GM23338 (cell line): ENCODE measurements around the gene PP2D1. TPM values are rescaled to one million over a fixed set of nuclear protein-coding genes. Genes with fewer than 3 reads are reported as not detected.

Source experiments
- ATAC-seq: fragments of 200-7000 bp; cut with Tn5 transposase; 3 replicates; pipeline ENCODE4 v1.9.1; 2020
- DNase-seq: peaks from one replicate; pipeline ENCODE4 v3.0.0-alpha.2; 2015; ENCODE audit warnings: low spot score
- H2AFZ ChIP-seq: fragments of 200-600 bp; sonication (generic); 2 replicates; pipeline ENCODE4 v1.8.0; 2016; ENCODE audit warnings: antibody characterized with exemption, mild to moderate bottlenecking, moderate library complexity
- H3F3A ChIP-seq: fragments of 200-600 bp; sonication (generic); replicated peaks from 2 replicates; pipeline ENCODE4 v1.8.0; 2017; ENCODE audit warnings: antibody characterized with exemption, mixed run types, low read depth
- H3K27ac ChIP-seq: fragments of 200-600 bp; sonication (generic); 2 replicates; pipeline ENCODE4 v1.6.1; 2016; ENCODE audit warnings: low read depth
- H3K27me3 ChIP-seq: fragments of 200-600 bp; sonication (generic); 2 replicates; pipeline ENCODE4 v1.8.0; 2016; ENCODE audit warnings: mild to moderate bottlenecking, mixed run types, moderate library complexity; ENCODE audit not compliant: insufficient read depth
- H3K36me3 ChIP-seq: fragments of 200-600 bp; sonication (generic); 2 replicates; pipeline ENCODE4 v1.8.0; 2016; ENCODE audit warnings: mild to moderate bottlenecking; ENCODE audit not compliant: insufficient read depth
- H3K4me1 ChIP-seq: fragments of 200-600 bp; sonication (generic); 2 replicates; pipeline ENCODE4 v1.8.0; 2016; ENCODE audit warnings: mild to moderate bottlenecking, moderate library complexity; ENCODE audit not compliant: insufficient read depth
- H3K4me2 ChIP-seq: fragments of 200-600 bp; sonication (generic); 2 replicates; pipeline ENCODE4 v1.7.1; 2017; ENCODE audit warnings: mixed run types
- H3K4me3 ChIP-seq: fragments of 200-600 bp; sonication (generic); 2 replicates; pipeline ENCODE4 v1.6.1; 2016; ENCODE audit warnings: mixed run types
- H3K79me2 ChIP-seq: fragments of 200-600 bp; sonication (generic); replicated peaks from 2 replicates; pipeline ENCODE4 v1.8.0; 2017; ENCODE audit warnings: mild to moderate bottlenecking; ENCODE audit not compliant: insufficient read depth
- H3K9me2 ChIP-seq: fragments of 200-600 bp; sonication (generic); 2 replicates; pipeline ENCODE4 v1.8.0; 2017; ENCODE audit not compliant: insufficient read depth
- H4K20me1 ChIP-seq: fragments of 200-600 bp; sonication (generic); replicated peaks from 2 replicates; pipeline ENCODE4 v1.8.0; 2017; ENCODE audit warnings: mild to moderate bottlenecking; ENCODE audit not compliant: insufficient read depth
- H3K27ac Mint-ChIP-seq: 2 replicates; pipeline ENCODE4 v1.8.0; 2020; ENCODE audit warnings: inconsistent platforms, mild to moderate bottlenecking, moderate library complexity, mixed read lengths
- H3K27me3 Mint-ChIP-seq: 3 replicates; pipeline ENCODE4 v1.8.0; 2022; ENCODE audit warnings: low read depth, mild to moderate bottlenecking, moderate library complexity, mixed read lengths, inconsistent platforms; ENCODE audit not compliant: insufficient read depth, poor library complexity
- H3K36me3 Mint-ChIP-seq: 3 replicates; pipeline ENCODE4 v1.8.0; 2021; ENCODE audit warnings: low read depth, mild to moderate bottlenecking, inconsistent platforms, moderate library complexity, mixed read lengths
- H3K4me1 Mint-ChIP-seq: 3 replicates; pipeline ENCODE4 v1.8.0; 2020; ENCODE audit warnings: mild to moderate bottlenecking, inconsistent platforms, mixed read lengths
- H3K4me3 Mint-ChIP-seq: 3 replicates; pipeline ENCODE4 v1.8.0; 2021; ENCODE audit warnings: moderate library complexity, mild to moderate bottlenecking, inconsistent platforms, mixed read lengths
- H3K9me3 Mint-ChIP-seq: 3 replicates; pipeline ENCODE4 v1.8.0; 2020; ENCODE audit warnings: moderate library complexity, mild to moderate bottlenecking, inconsistent platforms, mixed read lengths
- CTCF ChIP-seq, 2 experiments: fragments of 200-600 bp in 1 of 2; sonication (generic) in 1 of 2; conservative IDR thresholded peaks; 2 replicates each; pipeline versions ENCODE4 v1.5.1 to v1.6.1; 2016 to 2017; ENCODE audit warnings: antibody characterized with exemption in 2 of 2, low read depth in 2 of 2, mild to moderate bottlenecking in 2 of 2, moderate library complexity in 1 of 2
- NANOG ChIP-seq: IDR thresholded peaks from 2 replicates; pipeline ENCODE4 v1.6.1; 2016; ENCODE audit warnings: antibody characterized with exemption, borderline replicate concordance
- POLR2AphosphoS5 ChIP-seq: IDR thresholded peaks from 2 replicates; pipeline ENCODE4 v1.6.1; 2016; ENCODE audit warnings: antibody characterized with exemption, low read depth
- ZNF331 ChIP-seq: fragments of 250-450 bp; sonication (Bioruptor Pico); IDR thresholded peaks from 2 replicates; pipeline ENCODE4 v1.5.0; 2020; ENCODE audit warnings: low read depth, mild to moderate bottlenecking, moderate library complexity
- polyA plus RNA-seq: library from polyadenylated mRNA; unstranded; fragments of >200 nt; fragmentation: Nextera tagmentation; extraction: Ambion mirVana; gene quantifications from 2 replicates; pipeline ENCODE4 v1.2.1, GENCODE V29; 2016
- total RNA-seq: library from RNA; depleted of rRNA; stranded (reverse); fragments of >200 nt; shearing (Covaris generic); gene quantifications from 2 replicates; pipeline ENCODE4 v1.2.3, GENCODE V29; 2014
- TF ChIP-seq, protein P1 (sequence below): fragments of 250-450 bp; sonication (Bioruptor Pico); IDR thresholded peaks from 2 replicates; pipeline ENCODE4 v1.5.0; 2020; ENCODE audit warnings: mild to moderate bottlenecking, moderate library complexity

Gene PP2D1
- total and polyA plus RNA-seq, 2 experiments from 2014 or later = 0.40 TPM; not detected in 1

DNA sequence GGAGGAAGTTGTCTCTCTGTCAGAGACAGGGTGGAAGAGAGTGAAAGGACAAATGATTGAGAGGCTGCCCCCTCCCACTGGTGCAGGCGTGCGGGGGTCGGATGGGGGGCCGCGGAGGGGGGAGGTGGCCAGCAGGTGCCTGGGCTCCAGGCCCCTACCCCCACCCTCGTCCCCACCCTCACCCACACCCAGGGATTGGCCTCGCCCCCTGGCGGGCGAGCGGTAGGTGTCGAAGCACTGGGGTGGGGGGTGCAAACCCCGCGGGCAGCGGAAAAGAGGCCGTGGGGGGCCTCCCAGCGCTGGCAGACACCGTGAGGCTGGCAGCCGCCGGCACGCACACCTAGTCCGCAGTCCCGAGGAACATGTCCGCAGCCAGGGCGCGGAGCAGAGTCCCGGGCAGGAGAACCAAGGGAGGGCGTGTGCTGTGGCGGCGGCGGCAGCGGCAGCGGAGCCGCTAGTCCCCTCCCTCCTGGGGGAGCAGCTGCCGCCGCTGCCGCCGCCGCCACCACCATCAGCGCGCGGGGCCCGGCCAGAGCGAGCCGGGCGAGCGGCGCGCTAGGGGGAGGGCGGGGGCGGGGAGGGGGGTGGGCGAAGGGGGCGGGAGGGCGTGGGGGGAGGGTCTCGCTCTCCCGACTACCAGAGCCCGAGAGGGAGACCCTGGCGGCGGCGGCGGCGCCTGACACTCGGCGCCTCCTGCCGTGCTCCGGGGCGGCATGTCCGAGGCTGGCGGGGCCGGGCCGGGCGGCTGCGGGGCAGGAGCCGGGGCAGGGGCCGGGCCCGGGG lies 27.9 kb upstream of the PP2D1 start, which contains the start of gene KAT2B:
Gene KAT2B, plus strand, starts transcription at position 682 of the 783 bp plus-strand sequence. Its CDS starts 32 bp downstream, at position 714.
- Histone ChIP-seq H3K36me3 (no peaks in the 10 kb centered on the region), H3K4me3 (peak within 1 kb of the TSS; percentile 84), H3K4me1 (peaks cover 14% of the 10 kb centered on the region), H3F3A (peaks cover 8% of the 10 kb centered on the region), H4K20me1 (no peaks in the 10 kb centered on the region; the same call in 1 of the 2 replicates), H3K79me2 (no peaks in the 10 kb centered on the region), H3K27ac (no peak within 1 kb of the TSS), H3K9me2 (no peaks in the 10 kb centered on the region), H3K27me3 (peaks cover 29% of the 10 kb centered on the region), H2AFZ (peak within 1 kb of the TSS; percentile 96), H3K4me2 (peak within 1 kb of the TSS; percentile 96)
- no peak within 1 kb of the TSS for H3K27ac Mint-ChIP-seq
- peak within 1 kb of the TSS; percentile 89 for H3K4me3 Mint-ChIP-seq
- H3K27me3 Mint-ChIP-seq = peaks cover 19% of the 10 kb centered on the region
- peaks cover 16% of the 10 kb centered on the region for H3K4me1 Mint-ChIP-seq
- H3K36me3 Mint-ChIP-seq = no peaks in the 10 kb centered on the region; the same call in 2 of the 3 replicates
- TF ChIP-seq, protein P1, sequence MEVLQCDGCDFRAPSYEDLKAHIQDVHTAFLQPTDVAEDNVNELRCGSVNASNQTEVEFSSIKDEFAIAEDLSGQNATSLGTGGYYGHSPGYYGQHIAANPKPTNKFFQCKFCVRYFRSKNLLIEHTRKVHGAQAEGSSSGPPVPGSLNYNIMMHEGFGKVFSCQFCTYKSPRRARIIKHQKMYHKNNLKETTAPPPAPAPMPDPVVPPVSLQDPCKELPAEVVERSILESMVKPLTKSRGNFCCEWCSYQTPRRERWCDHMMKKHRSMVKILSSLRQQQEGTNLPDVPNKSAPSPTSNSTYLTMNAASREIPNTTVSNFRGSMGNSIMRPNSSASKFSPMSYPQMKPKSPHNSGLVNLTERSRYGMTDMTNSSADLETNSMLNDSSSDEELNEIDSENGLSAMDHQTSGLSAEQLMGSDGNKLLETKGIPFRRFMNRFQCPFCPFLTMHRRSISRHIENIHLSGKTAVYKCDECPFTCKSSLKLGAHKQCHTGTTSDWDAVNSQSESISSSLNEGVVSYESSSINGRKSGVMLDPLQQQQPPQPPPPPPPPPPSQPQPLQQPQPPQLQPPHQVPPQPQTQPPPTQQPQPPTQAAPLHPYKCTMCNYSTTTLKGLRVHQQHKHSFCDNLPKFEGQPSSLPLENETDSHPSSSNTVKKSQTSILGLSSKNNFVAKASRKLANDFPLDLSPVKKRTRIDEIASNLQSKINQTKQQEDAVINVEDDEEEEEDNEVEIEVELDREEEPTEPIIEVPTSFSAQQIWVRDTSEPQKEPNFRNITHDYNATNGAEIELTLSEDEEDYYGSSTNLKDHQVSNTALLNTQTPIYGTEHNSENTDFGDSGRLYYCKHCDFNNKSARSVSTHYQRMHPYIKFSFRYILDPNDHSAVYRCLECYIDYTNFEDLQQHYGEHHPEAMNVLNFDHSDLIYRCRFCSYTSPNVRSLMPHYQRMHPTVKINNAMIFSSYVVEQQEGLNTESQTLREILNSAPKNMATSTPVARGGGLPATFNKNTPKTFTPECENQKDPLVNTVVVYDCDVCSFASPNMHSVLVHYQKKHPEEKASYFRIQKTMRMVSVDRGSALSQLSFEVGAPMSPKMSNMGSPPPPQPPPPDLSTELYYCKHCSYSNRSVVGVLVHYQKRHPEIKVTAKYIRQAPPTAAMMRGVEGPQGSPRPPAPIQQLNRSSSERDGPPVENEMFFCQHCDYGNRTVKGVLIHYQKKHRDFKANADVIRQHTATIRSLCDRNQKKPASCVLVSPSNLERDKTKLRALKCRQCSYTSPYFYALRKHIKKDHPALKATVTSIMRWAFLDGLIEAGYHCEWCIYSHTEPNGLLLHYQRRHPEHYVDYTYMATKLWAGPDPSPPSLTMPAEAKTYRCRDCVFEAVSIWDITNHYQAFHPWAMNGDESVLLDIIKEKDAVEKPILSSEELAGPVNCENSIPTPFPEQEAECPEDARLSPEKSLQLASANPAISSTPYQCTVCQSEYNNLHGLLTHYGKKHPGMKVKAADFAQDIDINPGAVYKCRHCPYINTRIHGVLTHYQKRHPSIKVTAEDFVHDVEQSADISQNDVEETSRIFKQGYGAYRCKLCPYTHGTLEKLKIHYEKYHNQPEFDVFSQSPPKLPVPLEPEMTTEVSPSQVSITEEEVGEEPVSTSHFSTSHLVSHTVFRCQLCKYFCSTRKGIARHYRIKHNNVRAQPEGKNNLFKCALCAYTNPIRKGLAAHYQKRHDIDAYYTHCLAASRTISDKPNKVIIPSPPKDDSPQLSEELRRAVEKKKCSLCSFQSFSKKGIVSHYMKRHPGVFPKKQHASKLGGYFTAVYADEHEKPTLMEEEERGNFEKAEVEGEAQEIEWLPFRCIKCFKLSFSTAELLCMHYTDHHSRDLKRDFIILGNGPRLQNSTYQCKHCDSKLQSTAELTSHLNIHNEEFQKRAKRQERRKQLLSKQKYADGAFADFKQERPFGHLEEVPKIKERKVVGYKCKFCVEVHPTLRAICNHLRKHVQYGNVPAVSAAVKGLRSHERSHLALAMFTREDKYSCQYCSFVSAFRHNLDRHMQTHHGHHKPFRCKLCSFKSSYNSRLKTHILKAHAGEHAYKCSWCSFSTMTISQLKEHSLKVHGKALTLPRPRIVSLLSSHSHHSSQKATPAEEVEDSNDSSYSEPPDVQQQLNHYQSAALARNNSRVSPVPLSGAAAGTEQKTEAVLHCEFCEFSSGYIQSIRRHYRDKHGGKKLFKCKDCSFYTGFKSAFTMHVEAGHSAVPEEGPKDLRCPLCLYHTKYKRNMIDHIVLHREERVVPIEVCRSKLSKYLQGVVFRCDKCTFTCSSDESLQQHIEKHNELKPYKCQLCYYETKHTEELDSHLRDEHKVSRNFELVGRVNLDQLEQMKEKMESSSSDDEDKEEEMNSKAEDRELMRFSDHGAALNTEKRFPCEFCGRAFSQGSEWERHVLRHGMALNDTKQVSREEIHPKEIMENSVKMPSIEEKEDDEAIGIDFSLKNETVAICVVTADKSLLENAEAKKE (CRISPR knock-in tag) = no peak
- no peak for TF ChIP-seq POLR2AphosphoS5
- TF ChIP-seq CTCF (conservative IDR thresholded peaks at IDR 0.05; ENCODE audit: low read depth in 2 of 2) = peak; percentile 52 to 53
- TF ChIP-seq ZNF331 (CRISPR knock-in tag) = no peak
- TF ChIP-seq NANOG = no peak
- ATAC-seq = peak; percentile 72
- DNase-seq = peak; percentile 71
- no peaks in the 10 kb centered on the region; the same call in 2 of the 3 replicates for H3K9me3 Mint-ChIP-seq
